ENCODE results near the gene ARSD. TPM values are rescaled to one million over a fixed set of nuclear protein-coding genes. Genes with fewer than 3 reads are reported as not detected.

Gene ARSD
- total RNA-seq, 4 donors from 2014 or later, result 11.6 to 20.3 (median 14.9) TPM

- 95% methylated on average over 9 of the region's 9 CpGs for WGBS
- intact Hi-C loops (cut with DNase I), result no loop called here
- no peak for TF ChIP-seq CTCF (IDR thresholded peaks at IDR 0.05)
- TF ChIP-seq POLR2AphosphoS5 (IDR thresholded peaks at IDR 0.05), result no peak
- no peak for TF ChIP-seq EP300 (IDR thresholded peaks at IDR 0.05)
- no peak for TF ChIP-seq POLR2A (IDR thresholded peaks at IDR 0.05; ENCODE audit: low read depth)
- Histone ChIP-seq H3K9me3 (no peaks in the 10 kb centered on the region), H3K4me1 (no peaks in the 10 kb centered on the region), H3K4me3 (no peak overlapping the region), H3K36me3 (peaks cover 0 to 60% (median 35%) of the 10 kb centered on the region in 4 donors), H3K27ac (replicated peaks in 1 of 4) (no peak overlapping the region), H3K27me3 (no peaks in the 10 kb centered on the region)
- DNase-seq (ENCODE audit: extremely low spot score), result no peak
Measured at GRCh38 chrX:2921750-2922149, 7.4 kb downstream of the ARSD start.

- intact Hi-C loops (cut with DNase I), result no loop called here
- Histone ChIP-seq H3K36me3 (peaks cover 0 to 62% (median 37%) of the 10 kb centered on the region in 4 donors), H3K27ac (replicated peaks in 1 of 4) (no peak overlapping the region), H3K9me3 (no peaks in the 10 kb centered on the region), H3K27me3 (no peaks in the 10 kb centered on the region), H3K4me1 (no peaks in the 10 kb centered on the region), H3K4me3 (no peak overlapping the region)
- no peak for DNase-seq (ENCODE audit: extremely low spot score)
- 91% methylated on average over 1 of the region's 1 CpG for WGBS
- TF ChIP-seq POLR2A (IDR thresholded peaks at IDR 0.05; ENCODE audit: low read depth) (no peak), CTCF (IDR thresholded peaks at IDR 0.05) (no peak), POLR2AphosphoS5 (IDR thresholded peaks at IDR 0.05) (no peak), EP300 (IDR thresholded peaks at IDR 0.05) (no peak)
Measured at GRCh38 chrX:2921193-2921592, 7.9 kb downstream of the ARSD start.

GRCh38 chrX:2917767-2918166 is 11.4 kb downstream of the ARSD start:
- 98% methylated on average over 23 of the region's 23 CpGs for WGBS
- DNase-seq (ENCODE audit: extremely low spot score), result no peak

GRCh38 chrX:2913118-2913517 is 16.0 kb downstream of the ARSD start:
- Histone ChIP-seq H3K4me3 (no peak overlapping the region), H3K9me3 (no peaks in the 10 kb centered on the region), H3K27ac (replicated peaks in 1 of 4) (no peak overlapping the region), H3K4me1 (no peaks in the 10 kb centered on the region), H3K27me3 (no peaks in the 10 kb centered on the region), H3K36me3 (peaks cover 0 to 37% (median 27%) of the 10 kb centered on the region in 4 donors)
- TF ChIP-seq POLR2A (IDR thresholded peaks at IDR 0.05; ENCODE audit: low read depth) (no peak), CTCF (IDR thresholded peaks at IDR 0.05) (no peak), POLR2AphosphoS5 (IDR thresholded peaks at IDR 0.05) (no peak), EP300 (IDR thresholded peaks at IDR 0.05) (no peak)
- WGBS, result 67% methylated on average over 3 of the region's 3 CpGs
- intact Hi-C loops (cut with DNase I), result no loop called here
- no peak for DNase-seq (ENCODE audit: extremely low spot score)

More at GRCh38 chrX:2917767-2918166, 11.4 kb downstream of the ARSD start:
- TF ChIP-seq CTCF (IDR thresholded peaks at IDR 0.05), result no peak
- TF ChIP-seq POLR2A (IDR thresholded peaks at IDR 0.05; ENCODE audit: low read depth), result no peak
- no peak for TF ChIP-seq EP300 (IDR thresholded peaks at IDR 0.05)
- no peak for TF ChIP-seq POLR2AphosphoS5 (IDR thresholded peaks at IDR 0.05)
- no peak overlapping the region for H3K27ac ChIP-seq (replicated peaks in 1 of 4)
- H3K27me3 ChIP-seq, result no peaks in the 10 kb centered on the region
- intact Hi-C loops (cut with DNase I), result no loop called here
- H3K4me3 ChIP-seq, result no peak overlapping the region
- H3K4me1 ChIP-seq, result no peaks in the 10 kb centered on the region
- no peaks in the 10 kb centered on the region for H3K9me3 ChIP-seq
- H3K36me3 ChIP-seq, result peaks cover 0 to 61% (median 45%) of the 10 kb centered on the region in 4 donors

GRCh38 chrX:2910109-2910508 is 19.0 kb downstream of the ARSD start:
- no peaks in the 10 kb centered on the region for H3K4me1 ChIP-seq
- H3K4me3 ChIP-seq, result no peak overlapping the region
- intact Hi-C loops (cut with DNase I), result no loop called here
- no peak overlapping the region for H3K27ac ChIP-seq (replicated peaks in 1 of 4)
- whole genome bisulfite sequencing, result 94% methylated on average over 3 of the region's 3 CpGs
- no peaks in the 10 kb centered on the region for H3K27me3 ChIP-seq
- no peaks in the 10 kb centered on the region for H3K9me3 ChIP-seq
- H3K36me3 ChIP-seq, result peaks cover 0 to 33% (median 17%) of the 10 kb centered on the region in 4 donors
- TF ChIP-seq POLR2AphosphoS5 (IDR thresholded peaks at IDR 0.05) (no peak), CTCF (IDR thresholded peaks at IDR 0.05) (no peak), EP300 (IDR thresholded peaks at IDR 0.05) (no peak), POLR2A (IDR thresholded peaks at IDR 0.05; ENCODE audit: low read depth) (no peak)
- no peak for DNase-seq (ENCODE audit: extremely low spot score)
